T-helper 2 cell treated with Interferon-gamma antibody and Interleukin-4, amounts not matched to agents 5 μg/mL and 100 μg/mL, for 36 hours (primary cell): ENCODE data around the gene ADIPOR1.
A peak's percentile ranks its signal among the peaks of the same experiment; 100 is the strongest.

ENCODE experiments used
- DNase-seq: peaks from one replicate; pipeline ENCODE4 v3.0.0; 2021; ENCODE audit warnings: low spot score
- H3K27ac Mint-ChIP-seq: one replicate; pipeline ENCODE4 v1.8.0; 2021; ENCODE audit warnings: mild to moderate bottlenecking, mixed read lengths
- H3K27me3 Mint-ChIP-seq: one replicate; pipeline ENCODE4 v1.8.0; 2021; ENCODE audit warnings: low read depth, mixed read lengths
- H3K36me3 Mint-ChIP-seq: one replicate; pipeline ENCODE4 v1.8.0; 2021; ENCODE audit warnings: low read depth, mixed read lengths
- H3K4me1 Mint-ChIP-seq: one replicate; pipeline ENCODE4 v1.8.0; 2021; ENCODE audit warnings: low read depth, mixed read lengths
- H3K4me3 Mint-ChIP-seq: one replicate; pipeline ENCODE4 v1.8.0; 2022; ENCODE audit warnings: mild to moderate bottlenecking, moderate library complexity, mixed read lengths
- H3K9me3 Mint-ChIP-seq: one replicate; pipeline ENCODE4 v1.8.0; 2021; ENCODE audit warnings: mixed read lengths

The ADIPOR1 gene

DNA sequence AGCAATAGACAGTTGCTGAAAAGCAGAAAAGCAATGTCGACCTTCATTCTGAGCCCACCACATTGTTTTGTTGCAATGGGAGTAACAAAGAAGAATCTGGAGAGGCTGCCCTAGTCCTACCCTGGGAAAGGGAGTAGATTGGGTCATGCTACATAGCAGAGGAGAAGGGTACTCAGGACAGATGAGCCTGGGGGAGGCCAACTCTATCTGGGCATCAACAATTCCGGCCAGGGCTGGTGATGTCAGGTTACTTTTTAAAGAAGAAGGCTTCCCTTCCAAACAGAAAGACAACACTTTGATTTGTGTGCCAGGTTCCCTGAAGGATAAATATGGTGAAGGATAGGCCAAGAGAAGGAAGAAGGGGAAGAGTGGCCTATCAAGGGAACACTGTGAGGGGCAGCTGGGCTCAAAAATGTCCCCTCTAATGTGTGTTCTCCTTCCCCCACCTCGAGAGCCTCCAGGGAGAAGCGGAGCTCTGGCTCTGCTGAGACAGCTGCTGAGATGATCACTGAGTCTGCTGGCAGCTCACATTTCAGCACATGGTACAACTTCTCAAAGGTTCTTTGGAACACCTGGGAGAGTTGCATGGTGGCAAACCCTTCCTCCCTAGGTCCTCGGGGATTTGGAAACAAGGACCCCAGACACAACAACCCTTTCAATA, 3.2 kb upstream of the ADIPOR1 start:
- H3K9me3 Mint-ChIP-seq = no peaks in the 10 kb centered on the region
- DNase-seq = no peak
- H3K4me3 Mint-ChIP-seq = no peak overlapping the region
- H3K27ac Mint-ChIP-seq = no peak overlapping the region
- H3K27me3 Mint-ChIP-seq = no peaks in the 10 kb centered on the region
- H3K36me3 Mint-ChIP-seq = peaks cover 5% of the 10 kb centered on the region
- peaks cover 21% of the 10 kb centered on the region for H3K4me1 Mint-ChIP-seq

DNA sequence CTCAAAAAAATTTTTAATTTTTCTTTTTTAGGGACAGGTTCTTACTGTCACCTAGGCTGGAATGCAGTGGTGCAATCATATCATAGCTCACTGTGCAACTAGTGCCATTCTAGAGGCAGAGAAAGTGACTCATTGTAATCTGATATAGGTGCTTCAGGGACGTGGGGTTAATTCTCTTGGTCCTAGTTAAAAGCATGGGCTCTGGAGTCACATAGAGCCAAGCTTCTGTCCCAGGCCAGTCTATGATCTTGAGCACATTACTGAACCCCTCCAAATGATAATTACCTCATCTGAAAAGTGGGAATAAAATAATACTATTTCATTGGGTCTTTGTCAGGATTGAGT, 1.1 kb upstream of the ADIPOR1 start:
- Mint-ChIP-seq H3K27me3 (no peaks in the 10 kb centered on the region), H3K27ac (no peak overlapping the region), H3K4me3 (peak overlapping the region; percentile 86), H3K36me3 (peaks cover 4% of the 10 kb centered on the region), H3K9me3 (no peaks in the 10 kb centered on the region), H3K4me1 (peaks cover 22% of the 10 kb centered on the region)
- no peak for DNase-seq

DNA sequence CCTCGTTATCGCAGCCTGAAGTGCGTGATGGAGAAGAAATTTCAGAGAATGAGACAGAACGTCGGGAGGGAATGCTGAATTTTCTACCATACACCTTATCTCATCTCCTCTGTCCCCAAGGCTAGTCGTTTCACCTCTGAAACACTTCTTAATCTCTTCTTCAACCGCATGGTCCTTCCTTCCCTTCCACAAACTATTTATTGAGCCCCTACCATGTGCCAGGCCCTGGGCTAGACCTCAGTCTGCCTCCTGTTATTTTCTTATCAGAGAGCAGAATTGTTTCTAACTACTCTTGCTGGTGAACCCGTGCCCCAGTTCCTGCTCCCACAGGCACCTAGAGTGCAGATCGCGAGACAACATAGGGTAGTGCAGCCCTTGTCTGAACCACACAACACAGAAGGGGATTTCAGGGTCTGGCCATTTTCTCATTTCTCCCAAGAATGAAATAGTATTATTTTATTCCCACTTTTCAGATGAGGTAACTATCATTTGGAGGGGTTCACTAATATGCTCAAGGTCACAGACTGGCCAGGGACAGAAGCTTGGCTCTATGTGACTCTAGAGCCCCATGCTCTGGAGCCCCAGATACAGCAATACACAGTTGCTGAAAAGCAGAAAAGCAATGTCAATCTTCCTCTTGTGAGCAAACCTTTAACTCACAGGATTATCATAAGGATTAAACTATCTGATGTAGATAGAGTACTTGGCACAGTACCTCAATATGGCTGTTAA, 598 bp upstream of the ADIPOR1 start:
- DNase-seq = no peak
- Mint-ChIP-seq H3K27ac (peak overlapping the region; percentile 90), H3K27me3 (no peaks in the 10 kb centered on the region), H3K9me3 (no peaks in the 10 kb centered on the region), H3K4me3 (peak overlapping the region; percentile 86), H3K36me3 (peaks cover 1% of the 10 kb centered on the region), H3K4me1 (peaks cover 26% of the 10 kb centered on the region)

DNA sequence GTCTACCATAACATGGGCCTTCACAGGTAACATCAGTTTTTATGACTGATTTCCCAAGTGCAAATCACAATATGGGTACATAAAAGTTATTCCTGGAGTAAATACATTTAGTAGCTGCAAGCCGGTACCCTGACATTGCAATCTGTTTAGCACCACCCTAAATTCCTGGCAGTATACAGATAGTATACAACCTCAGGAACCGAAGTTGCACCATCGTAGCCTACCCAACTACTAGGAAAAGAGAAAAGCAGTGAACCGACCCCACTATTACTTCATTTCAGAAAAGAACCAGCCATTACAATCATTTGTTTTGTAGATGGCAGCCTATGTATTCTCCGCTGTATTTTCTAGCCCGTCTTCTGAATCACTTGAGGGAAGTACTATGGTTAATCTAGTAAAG, 1.1 kb downstream of the ADIPOR1 start:
- peak overlapping the region; percentile 90 for H3K4me3 Mint-ChIP-seq
- H3K4me1 Mint-ChIP-seq = peaks cover 36% of the 10 kb centered on the region
- H3K27me3 Mint-ChIP-seq = no peaks in the 10 kb centered on the region
- H3K9me3 Mint-ChIP-seq = no peaks in the 10 kb centered on the region
- DNase-seq = no peak
- peak overlapping the region; percentile 89 for H3K27ac Mint-ChIP-seq
- H3K36me3 Mint-ChIP-seq = no peaks in the 10 kb centered on the region

DNA sequence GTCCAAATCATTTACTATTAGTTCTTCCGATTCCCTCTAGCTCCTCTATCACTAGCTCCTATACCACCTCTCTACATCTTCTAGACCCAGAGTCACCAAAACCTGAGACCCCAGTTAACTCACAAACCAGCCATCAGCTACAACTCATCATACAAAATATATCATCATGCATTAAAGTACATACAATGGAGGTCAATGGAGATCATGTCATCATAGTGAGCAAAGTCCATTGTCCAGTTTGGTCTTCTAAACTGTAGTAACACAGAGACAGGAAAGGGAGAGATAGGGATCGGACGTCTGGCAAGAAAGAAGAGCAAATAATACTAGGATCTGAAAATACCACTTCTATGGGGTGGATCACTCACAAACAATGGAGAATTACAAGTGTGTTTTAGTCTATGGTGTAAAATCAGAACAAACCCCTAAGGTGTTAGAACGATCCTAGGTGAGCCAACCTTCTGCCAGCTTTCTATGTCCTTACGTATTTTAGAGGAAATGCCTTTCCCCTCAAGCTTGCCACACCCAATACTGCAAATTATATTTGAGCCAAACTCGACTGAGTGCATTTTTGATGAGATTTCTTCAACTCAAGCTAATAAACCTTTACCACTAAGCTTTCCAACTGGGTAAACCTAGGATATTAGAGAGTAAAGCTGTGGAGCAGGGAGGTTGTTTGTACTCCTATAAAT, 3.9 kb downstream of the ADIPOR1 start:
- H3K27ac Mint-ChIP-seq = peak overlapping the region; percentile 4
- no peak overlapping the region for H3K4me3 Mint-ChIP-seq
- no peaks in the 10 kb centered on the region for H3K9me3 Mint-ChIP-seq
- H3K36me3 Mint-ChIP-seq = peaks cover 9% of the 10 kb centered on the region
- peaks cover 38% of the 10 kb centered on the region for H3K4me1 Mint-ChIP-seq
- no peak for DNase-seq
- no peaks in the 10 kb centered on the region for H3K27me3 Mint-ChIP-seq

DNA sequence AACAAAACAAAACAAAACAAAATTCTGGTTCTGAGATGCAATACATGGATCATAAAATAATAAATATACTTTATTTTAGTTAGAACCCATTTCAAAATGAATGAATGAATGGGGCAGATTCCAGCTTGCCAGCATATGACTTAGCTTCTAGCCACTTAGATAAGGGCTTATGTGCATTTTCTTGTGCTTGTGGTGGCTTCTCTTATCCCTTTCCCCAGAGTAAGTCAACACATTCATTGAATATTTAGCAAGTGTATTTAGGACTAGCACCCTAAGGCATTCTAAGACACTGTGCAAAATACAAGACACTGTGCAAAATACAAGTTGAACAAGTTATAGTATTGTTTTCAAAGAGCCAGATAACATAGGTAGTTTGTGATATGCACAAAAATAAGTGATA, 4.7 kb downstream of the ADIPOR1 start:
- no peak overlapping the region for H3K27ac Mint-ChIP-seq
- no peaks in the 10 kb centered on the region for H3K27me3 Mint-ChIP-seq

DNA sequence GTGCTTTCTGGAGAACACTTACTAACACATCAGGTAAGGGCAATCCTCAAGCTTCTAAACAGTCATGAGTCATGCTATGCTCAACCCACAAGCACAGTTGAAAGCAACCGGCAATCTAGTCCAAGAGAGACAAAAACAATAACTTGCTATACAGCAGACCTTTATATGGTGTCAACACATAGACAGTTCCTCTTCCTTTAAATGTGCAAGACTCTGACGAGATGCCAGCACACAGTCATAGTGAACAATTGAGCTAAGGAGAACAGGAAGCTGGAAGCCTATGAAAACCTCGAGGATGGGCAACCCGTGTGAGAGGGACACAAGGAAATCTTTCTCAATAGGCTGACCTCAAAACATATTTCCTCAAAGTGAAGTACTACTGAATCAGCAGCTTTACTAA, 5.3 kb downstream of the ADIPOR1 start:
- H3K4me3 Mint-ChIP-seq = peak overlapping the region; percentile 14
- peaks cover 15% of the 10 kb centered on the region for H3K36me3 Mint-ChIP-seq
- H3K27ac Mint-ChIP-seq = peak overlapping the region; percentile 72
- H3K9me3 Mint-ChIP-seq = no peaks in the 10 kb centered on the region
- no peaks in the 10 kb centered on the region for H3K27me3 Mint-ChIP-seq
- DNase-seq = no peak
- peaks cover 32% of the 10 kb centered on the region for H3K4me1 Mint-ChIP-seq

More for the DNA sequence above, 4.7 kb downstream of the ADIPOR1 start:
- DNase-seq = no peak
- peaks cover 9% of the 10 kb centered on the region for H3K36me3 Mint-ChIP-seq
- H3K4me1 Mint-ChIP-seq = peaks cover 32% of the 10 kb centered on the region
- no peak overlapping the region for H3K4me3 Mint-ChIP-seq
- H3K9me3 Mint-ChIP-seq = no peaks in the 10 kb centered on the region

DNA sequence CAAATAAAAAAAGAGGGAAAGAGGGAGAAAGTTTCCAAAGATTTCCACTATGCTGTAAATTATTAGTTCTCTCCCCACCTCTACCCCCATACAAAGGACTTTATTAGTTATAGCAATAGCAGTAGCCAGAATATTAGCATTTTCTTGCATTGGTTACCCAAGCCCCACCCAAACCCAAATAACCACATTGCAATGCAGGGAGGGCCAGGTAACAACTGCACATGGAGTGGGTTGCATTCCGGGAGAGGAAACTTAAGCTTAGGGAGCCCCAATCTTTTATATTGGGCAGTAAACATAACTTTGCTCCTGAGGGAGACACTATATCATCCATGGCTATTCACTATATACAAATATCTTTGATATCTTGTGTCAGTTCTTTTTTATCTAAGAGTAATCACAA, 6.0 kb downstream of the ADIPOR1 start:
- Mint-ChIP-seq H3K36me3 (peaks cover 17% of the 10 kb centered on the region), H3K27me3 (no peaks in the 10 kb centered on the region), H3K27ac (peak overlapping the region; percentile 9), H3K9me3 (no peaks in the 10 kb centered on the region), H3K4me3 (no peak overlapping the region), H3K4me1 (peaks cover 27% of the 10 kb centered on the region)
- no peak for DNase-seq

DNA sequence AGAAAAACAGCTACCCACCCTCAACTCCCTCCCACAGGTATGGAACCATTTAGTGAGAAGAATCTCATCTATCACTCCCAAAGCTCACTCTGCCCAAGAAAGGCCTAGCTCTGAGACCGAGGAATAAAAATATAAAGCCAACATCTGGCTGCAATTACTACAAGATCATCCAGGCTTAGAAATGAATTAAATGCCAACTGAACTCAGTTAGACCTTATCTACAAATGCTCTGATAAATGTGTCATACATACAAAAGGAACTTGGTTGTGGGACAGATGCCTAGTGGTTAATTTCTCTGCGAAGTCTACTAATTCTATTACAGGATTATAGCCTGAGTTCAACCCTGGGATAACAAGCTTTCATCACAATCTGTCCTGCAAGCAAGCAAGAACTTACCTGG, 6.7 kb downstream of the ADIPOR1 start:
- peaks cover 17% of the 10 kb centered on the region for H3K36me3 Mint-ChIP-seq
- no peaks in the 10 kb centered on the region for H3K9me3 Mint-ChIP-seq
- H3K27me3 Mint-ChIP-seq = no peaks in the 10 kb centered on the region
- DNase-seq = no peak
- peaks cover 22% of the 10 kb centered on the region for H3K4me1 Mint-ChIP-seq
- H3K4me3 Mint-ChIP-seq = no peak overlapping the region
- no peak overlapping the region for H3K27ac Mint-ChIP-seq

DNA sequence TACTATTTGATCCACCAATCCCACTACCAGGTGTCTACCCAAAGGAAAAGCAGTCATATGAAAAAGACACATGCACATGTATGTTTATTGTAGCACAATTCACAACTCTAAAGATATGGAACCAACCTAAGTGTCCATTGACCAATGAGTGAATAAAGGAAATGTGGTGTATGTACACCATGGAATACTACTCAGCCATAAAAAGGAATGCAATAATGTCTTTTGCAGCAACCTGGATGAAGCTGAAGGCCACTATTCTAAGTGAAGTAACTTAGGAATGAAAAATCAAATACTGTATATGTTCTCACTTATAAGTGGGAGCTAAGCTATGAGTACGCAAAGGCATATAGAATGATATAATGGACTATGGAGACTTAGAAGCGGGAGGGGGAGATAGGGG, 12.6 kb downstream of the ADIPOR1 start:
- H3K27ac Mint-ChIP-seq = no peak overlapping the region
- H3K9me3 Mint-ChIP-seq = no peaks in the 10 kb centered on the region
- no peaks in the 10 kb centered on the region for H3K4me1 Mint-ChIP-seq
- H3K4me3 Mint-ChIP-seq = no peak overlapping the region
- H3K27me3 Mint-ChIP-seq = no peaks in the 10 kb centered on the region
- DNase-seq = no peak
- peaks cover 50% of the 10 kb centered on the region for H3K36me3 Mint-ChIP-seq

DNA sequence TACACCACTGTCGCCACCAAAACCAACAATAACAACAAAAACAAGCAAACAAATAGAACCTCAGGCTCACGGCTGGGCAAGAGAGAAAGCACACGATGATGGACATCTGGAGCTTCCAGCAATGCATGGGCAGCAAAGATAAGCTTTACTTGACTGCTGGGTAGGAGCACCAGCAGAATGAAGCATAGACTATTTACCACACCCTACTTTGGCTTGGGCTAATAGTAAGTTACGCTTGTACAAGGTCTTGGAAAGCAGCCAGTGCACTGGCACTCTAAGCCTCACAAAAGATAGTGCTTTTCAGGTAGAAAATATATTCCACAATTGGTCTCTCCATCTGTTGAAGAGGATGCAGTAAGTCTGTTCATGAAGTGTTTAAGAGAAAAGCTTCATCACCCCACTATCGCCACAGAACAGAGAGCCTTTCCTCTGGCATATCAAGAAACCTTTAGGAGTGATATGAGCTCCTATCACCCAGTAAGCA, 13.6 kb downstream of the ADIPOR1 start:
- Mint-ChIP-seq H3K4me3 (no peak overlapping the region), H3K27me3 (no peaks in the 10 kb centered on the region), H3K4me1 (no peaks in the 10 kb centered on the region), H3K9me3 (no peaks in the 10 kb centered on the region), H3K36me3 (peaks cover 45% of the 10 kb centered on the region), H3K27ac (no peak overlapping the region)
- no peak for DNase-seq

DNA sequence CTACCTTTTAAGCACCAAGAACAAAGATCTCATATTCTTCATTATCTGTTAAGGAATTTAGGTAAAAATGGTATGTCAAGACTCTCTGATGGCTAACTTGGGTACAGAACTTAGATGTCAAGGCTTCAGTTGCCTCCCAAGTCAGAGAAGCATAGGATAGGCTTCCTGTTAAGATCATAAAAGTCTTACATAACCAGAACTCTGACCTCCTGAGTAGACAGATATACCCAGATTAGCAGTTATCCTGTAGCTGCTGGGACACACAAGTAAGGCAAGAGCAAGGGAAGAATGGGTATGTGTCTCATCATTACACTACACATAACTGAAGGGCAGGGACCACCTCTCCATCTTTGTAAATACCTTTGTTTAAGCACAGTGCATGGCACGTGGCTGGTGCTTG, 15.7 kb downstream of the ADIPOR1 start:
- no peak for DNase-seq
- H3K27ac Mint-ChIP-seq = no peak overlapping the region

DNA sequence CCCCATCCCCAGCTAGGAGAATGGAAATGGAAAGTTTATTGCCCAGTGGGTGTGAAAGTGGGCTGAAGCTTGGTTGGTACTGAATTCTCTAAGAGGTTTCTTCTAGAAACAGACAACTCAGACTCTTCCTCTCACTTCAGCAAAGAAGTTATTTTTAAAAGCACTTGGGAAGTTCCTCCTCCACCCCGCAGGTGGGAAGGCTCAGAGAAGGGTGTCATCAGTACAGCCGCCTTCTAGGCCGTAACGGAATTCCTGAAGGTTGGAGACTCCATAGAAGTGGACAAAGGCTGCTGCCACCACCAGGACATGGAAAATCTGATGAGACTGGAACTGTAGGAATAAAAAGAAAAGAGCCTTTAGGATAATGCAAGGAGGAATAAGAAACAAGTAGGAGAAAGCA, 16.7 kb downstream of the ADIPOR1 start:
- no peak for DNase-seq
- H3K4me1 Mint-ChIP-seq = no peaks in the 10 kb centered on the region
- no peak overlapping the region for H3K27ac Mint-ChIP-seq
- H3K36me3 Mint-ChIP-seq = peaks cover 36% of the 10 kb centered on the region
- H3K4me3 Mint-ChIP-seq = no peak overlapping the region
- H3K9me3 Mint-ChIP-seq = no peaks in the 10 kb centered on the region
- no peaks in the 10 kb centered on the region for H3K27me3 Mint-ChIP-seq

More for the DNA sequence above, 15.7 kb downstream of the ADIPOR1 start:
- Mint-ChIP-seq H3K4me1 (no peaks in the 10 kb centered on the region), H3K9me3 (no peaks in the 10 kb centered on the region), H3K4me3 (no peak overlapping the region), H3K27me3 (no peaks in the 10 kb centered on the region), H3K36me3 (peaks cover 37% of the 10 kb centered on the region)

DNA sequence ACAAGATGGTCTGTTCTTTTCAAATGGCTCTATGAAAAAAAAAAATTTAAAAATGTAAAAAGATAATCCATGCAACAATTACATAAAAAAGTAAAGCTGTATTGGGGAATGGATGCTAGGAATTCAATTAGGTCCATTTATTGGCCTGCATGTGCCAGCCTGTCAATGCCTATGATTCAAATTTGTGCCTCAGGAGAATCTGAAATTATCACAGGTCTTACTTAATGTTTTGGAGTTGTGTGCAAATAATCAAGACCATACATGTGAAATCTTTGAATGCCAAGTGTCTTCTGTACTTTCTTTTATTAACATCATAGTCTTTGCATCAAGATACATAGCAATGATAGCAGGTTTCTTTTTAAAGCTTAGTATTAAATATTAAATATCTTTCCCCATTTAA, 17.6 kb downstream of the ADIPOR1 start:
- Mint-ChIP-seq H3K27me3 (no peaks in the 10 kb centered on the region), H3K36me3 (peaks cover 34% of the 10 kb centered on the region), H3K4me1 (no peaks in the 10 kb centered on the region), H3K9me3 (no peaks in the 10 kb centered on the region), H3K4me3 (no peak overlapping the region), H3K27ac (no peak overlapping the region)
- DNase-seq = no peak
